H9 (cell line): ENCODE results near the gene PDCD1. TPM values are rescaled to one million over a fixed set of nuclear protein-coding genes. Genes with fewer than 3 reads are reported as not detected.
A peak's percentile ranks its signal among the peaks of the same experiment; 100 is the strongest.

ENCODE experiments used
- DNase-seq: peaks from one replicate; pipeline ENCODE4 v3.0.0-alpha.2; 2017
- H2AFZ ChIP-seq: one replicate; pipeline ENCODE4 v1.6.1; 2013; ENCODE audit warnings: mild to moderate bottlenecking, low read length, control low read depth, moderate library complexity
- H2AK5ac ChIP-seq: 2 replicates; pipeline ENCODE4 v1.6.1; 2013; ENCODE audit warnings: low read length, control low read depth, mixed read lengths; ENCODE audit not compliant: insufficient read length
- H2BK120ac ChIP-seq: one replicate; pipeline ENCODE4 v1.6.1; 2013; ENCODE audit warnings: low read depth, mild to moderate bottlenecking, low read length, control low read depth, inconsistent platforms; ENCODE audit not compliant: poor library complexity, severe bottlenecking
- H2BK12ac ChIP-seq: 2 replicates; pipeline ENCODE4 v1.6.1; 2013; ENCODE audit warnings: low read length, control low read depth, mixed read lengths, low read depth; ENCODE audit not compliant: insufficient read length
- H2BK15ac ChIP-seq: 2 replicates; pipeline ENCODE4 v1.6.1; 2013; ENCODE audit warnings: low read depth, low read length, control low read depth
- H2BK20ac ChIP-seq: one replicate; pipeline ENCODE4 v1.6.1; 2013; ENCODE audit warnings: low read depth, mild to moderate bottlenecking, low read length, control low read depth, inconsistent platforms; ENCODE audit not compliant: poor library complexity, severe bottlenecking
- H2BK5ac ChIP-seq: 2 replicates; pipeline ENCODE4 v1.6.1; 2013; ENCODE audit warnings: low read length, control low read depth, mixed read lengths; ENCODE audit not compliant: insufficient read length
- H3K14ac ChIP-seq: 2 replicates; pipeline ENCODE4 v1.6.1; 2013; ENCODE audit warnings: low read length, control low read depth; ENCODE audit not compliant: insufficient read depth
- H3K18ac ChIP-seq: 2 replicates; pipeline ENCODE4 v1.6.1; 2013; ENCODE audit warnings: low read depth, mild to moderate bottlenecking, mixed read lengths, low read length, control low read depth; ENCODE audit not compliant: insufficient read length
- H3K23ac ChIP-seq: 2 replicates; pipeline ENCODE4 v1.6.1; 2013; ENCODE audit warnings: low read length, control low read depth, mixed read lengths, low read depth; ENCODE audit not compliant: insufficient read length
- H3K23me2 ChIP-seq: 2 replicates; pipeline ENCODE4 v1.6.1; 2013; ENCODE audit warnings: low read depth, mild to moderate bottlenecking, mixed read lengths, low read length, control low read depth; ENCODE audit not compliant: insufficient read length, poor library complexity, severe bottlenecking
- H3K27ac ChIP-seq: 2 replicates; pipeline ENCODE4 v1.5.1; 2013; ENCODE audit warnings: low read length, control low read depth, mixed read lengths, low read depth; ENCODE audit not compliant: insufficient read length
- H3K27me3 ChIP-seq: 2 replicates; pipeline ENCODE4 v1.6.1; 2013; ENCODE audit warnings: low read length, control low read depth, inconsistent platforms; ENCODE audit not compliant: insufficient read depth
- H3K4ac ChIP-seq: 2 replicates; pipeline ENCODE4 v1.6.1; 2013; ENCODE audit warnings: low read depth, mild to moderate bottlenecking, control low read depth, inconsistent platforms, low read length, moderate library complexity
- H3K4me1 ChIP-seq: 2 replicates; pipeline ENCODE4 v1.6.1; 2013; ENCODE audit warnings: low read length, control low read depth, inconsistent platforms; ENCODE audit not compliant: insufficient read depth
- H3K4me2 ChIP-seq: 2 replicates; pipeline ENCODE4 v1.6.1; 2013; ENCODE audit warnings: low read length, control low read depth, mixed read lengths; ENCODE audit not compliant: insufficient read length, insufficient read depth
- H3K56ac ChIP-seq: 2 replicates; pipeline ENCODE4 v1.6.1; 2013; ENCODE audit warnings: low read depth, mild to moderate bottlenecking, mixed read lengths, low read length, control low read depth; ENCODE audit not compliant: insufficient read length
- H3K79me1 ChIP-seq: 2 replicates; pipeline ENCODE4 v1.6.1; 2013; ENCODE audit warnings: low read depth, mild to moderate bottlenecking, moderate library complexity, low read length, control low read depth, inconsistent platforms; ENCODE audit not compliant: insufficient read depth, poor library complexity, severe bottlenecking
- H3K79me2 ChIP-seq: 2 replicates; pipeline ENCODE4 v1.6.1; 2013; ENCODE audit warnings: low read length, control low read depth, inconsistent platforms; ENCODE audit not compliant: insufficient read depth
- H3K9ac ChIP-seq: 2 replicates; pipeline ENCODE4 v1.6.1; 2013; ENCODE audit warnings: low read length, control low read depth, mixed read lengths; ENCODE audit not compliant: insufficient read length; ENCODE audit errors: extremely low read depth
- H3K9me3 ChIP-seq: one replicate; pipeline ENCODE4 v1.6.1; 2013; ENCODE audit warnings: low read depth, low read length, inconsistent platforms; ENCODE audit not compliant: control insufficient read depth
- H3T11ph ChIP-seq: one replicate; pipeline ENCODE4 v1.6.1; 2013; ENCODE audit warnings: mild to moderate bottlenecking, low read length, control low read depth, inconsistent platforms
- H4K20me1 ChIP-seq: one replicate; pipeline ENCODE4 v1.6.1; 2013; ENCODE audit not compliant: control insufficient read depth, insufficient read length, insufficient read depth
- H4K5ac ChIP-seq: 2 replicates; pipeline ENCODE4 v1.6.1; 2013; ENCODE audit warnings: low read depth, mild to moderate bottlenecking, mixed read lengths, low read length, control low read depth; ENCODE audit not compliant: insufficient read length
- H4K8ac ChIP-seq: replicated peaks from 2 replicates; pipeline ENCODE4 v1.6.1; 2013; ENCODE audit warnings: low read length, control low read depth, mixed read lengths, low read depth; ENCODE audit not compliant: insufficient read length
- H4K91ac ChIP-seq: 2 replicates; pipeline ENCODE4 v1.6.1; 2013; ENCODE audit warnings: low read depth, mild to moderate bottlenecking, moderate library complexity, mixed read lengths, low read length, control low read depth; ENCODE audit not compliant: insufficient read length
- H3K27ac Mint-ChIP-seq, 3 experiments: 2 replicates in 2 of 3; 3 replicates in 1 of 3; pipeline ENCODE4 v1.8.0; 2020 to 2021; ENCODE audit warnings: mixed read lengths in 3 of 3, mild to moderate bottlenecking in 1 of 3, moderate library complexity in 1 of 3
- H3K27me3 Mint-ChIP-seq: 2 replicates; pipeline ENCODE4 v1.8.0; 2021; ENCODE audit warnings: low read depth, mild to moderate bottlenecking, moderate library complexity, mixed read lengths
- H3K36me3 Mint-ChIP-seq, 3 experiments: 2 replicates in 2 of 3; 3 replicates in 1 of 3; pipeline ENCODE4 v1.8.0; 2020 to 2021; ENCODE audit warnings: low read depth in 3 of 3, mixed read lengths in 3 of 3; ENCODE audit not compliant: insufficient read depth in 1 of 3
- H3K4me1 Mint-ChIP-seq, 2 experiments: 2 replicates each; pipeline ENCODE4 v1.8.0; 2020; ENCODE audit warnings: mixed read lengths in 2 of 2
- H3K4me3 Mint-ChIP-seq, 2 experiments: 2 replicates in 1 of 2; 3 replicates in 1 of 2; pipeline ENCODE4 v1.8.0; 2020 to 2021; ENCODE audit warnings: mild to moderate bottlenecking in 2 of 2, mixed read lengths in 2 of 2, moderate library complexity in 1 of 2
- H3K9me3 Mint-ChIP-seq, 2 experiments: 2 replicates in 1 of 2; 3 replicates in 1 of 2; pipeline ENCODE4 v1.8.0; 2020; ENCODE audit warnings: mild to moderate bottlenecking in 2 of 2, mixed read lengths in 2 of 2, moderate library complexity in 1 of 2
- WGBS: extraction: QIAGEN DNeasy Blood & Tissue Kit; methylation state at CpG from one replicate; pipeline ENCODE4 v1.1.7; 2013; ENCODE audit warnings: missing lambda C conversion rate, low lambda C conversion rate, mixed read lengths; ENCODE audit not compliant: insufficient read length; ENCODE audit errors: extremely low coverage; 5-methylcytosine and 5-hydroxymethylcytosine counted together
- total RNA-seq: library from RNA; stranded (reverse); gene quantifications from 2 replicates; pipeline ENCODE4 v1.2.1, GENCODE V29; 2021
- TF ChIP-seq, protein P1 (sequence below): fragments of 200-600 bp; sonication (generic); conservative IDR thresholded peaks from 3 replicates; pipeline ENCODE4 v1.8.0; 2021; ENCODE audit warnings: antibody characterized with exemption, mild to moderate bottlenecking

The PDCD1 gene
- total RNA-seq, 1 experiment from 2014 or later: 1.6 TPM

DNA sequence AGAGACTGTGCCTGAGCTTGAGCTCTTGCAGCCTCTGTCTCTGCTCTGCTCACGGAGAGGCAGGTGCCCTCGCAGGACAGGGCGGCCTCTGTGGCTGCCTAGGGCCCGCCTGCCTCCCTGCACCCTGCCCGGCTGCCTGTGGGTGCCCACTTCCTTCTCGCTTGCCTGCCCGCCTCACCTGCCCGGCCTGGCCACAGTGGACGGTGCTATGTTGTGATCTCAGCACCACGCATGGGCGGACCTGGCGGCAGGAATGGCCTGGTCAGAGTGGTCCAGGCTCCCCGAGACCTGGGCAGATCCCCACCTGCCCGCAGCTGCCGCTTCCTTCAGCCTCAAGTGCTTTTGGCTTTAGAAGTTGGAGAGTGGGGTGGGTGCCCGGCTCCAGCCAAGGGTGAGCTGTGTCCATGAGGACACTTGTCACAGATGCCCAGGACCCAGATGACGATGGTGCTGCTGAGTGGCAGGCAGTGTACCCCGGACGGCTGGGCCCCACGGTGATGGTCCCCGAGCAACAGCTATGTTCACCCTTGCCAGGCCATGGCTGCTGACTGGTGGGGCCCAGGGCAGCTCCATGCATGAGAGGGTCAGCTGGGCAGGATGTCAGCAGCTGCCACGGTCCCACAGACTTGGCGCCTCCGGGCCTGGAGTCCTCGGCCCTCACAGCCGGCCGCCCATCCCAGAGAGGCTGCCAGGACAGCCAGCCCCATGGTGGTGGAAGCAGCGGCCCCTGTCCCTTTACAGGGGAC lies 36.2 kb upstream of the PDCD1 start:
- no peaks in the 10 kb centered on the region for H3K79me2 ChIP-seq
- no peak overlapping the region for H2AFZ ChIP-seq
- no peak overlapping the region for H3K56ac ChIP-seq
- no peak overlapping the region for H3K27ac ChIP-seq
- Mint-ChIP-seq H3K27me3 (peaks cover 2% of the 10 kb centered on the region; the same call in 1 of the 2 replicates), H3K9me3 (no peaks in the 10 kb centered on the region; a peak in 1 of 5 replicates), H3K4me1 (peaks cover 22 to 36% of the 10 kb centered on the region in 2 experiments), H3K27ac (no peak overlapping the region), H3K36me3 (peaks cover 0 to 7% (median under 1%) of the 10 kb centered on the region in 3 experiments; a peak in 3 of 7 replicates), H3K4me3 (no peak overlapping the region)
- no peak overlapping the region for H3T11ph ChIP-seq
- H4K5ac ChIP-seq: no peak overlapping the region
- TF ChIP-seq, protein P1, sequence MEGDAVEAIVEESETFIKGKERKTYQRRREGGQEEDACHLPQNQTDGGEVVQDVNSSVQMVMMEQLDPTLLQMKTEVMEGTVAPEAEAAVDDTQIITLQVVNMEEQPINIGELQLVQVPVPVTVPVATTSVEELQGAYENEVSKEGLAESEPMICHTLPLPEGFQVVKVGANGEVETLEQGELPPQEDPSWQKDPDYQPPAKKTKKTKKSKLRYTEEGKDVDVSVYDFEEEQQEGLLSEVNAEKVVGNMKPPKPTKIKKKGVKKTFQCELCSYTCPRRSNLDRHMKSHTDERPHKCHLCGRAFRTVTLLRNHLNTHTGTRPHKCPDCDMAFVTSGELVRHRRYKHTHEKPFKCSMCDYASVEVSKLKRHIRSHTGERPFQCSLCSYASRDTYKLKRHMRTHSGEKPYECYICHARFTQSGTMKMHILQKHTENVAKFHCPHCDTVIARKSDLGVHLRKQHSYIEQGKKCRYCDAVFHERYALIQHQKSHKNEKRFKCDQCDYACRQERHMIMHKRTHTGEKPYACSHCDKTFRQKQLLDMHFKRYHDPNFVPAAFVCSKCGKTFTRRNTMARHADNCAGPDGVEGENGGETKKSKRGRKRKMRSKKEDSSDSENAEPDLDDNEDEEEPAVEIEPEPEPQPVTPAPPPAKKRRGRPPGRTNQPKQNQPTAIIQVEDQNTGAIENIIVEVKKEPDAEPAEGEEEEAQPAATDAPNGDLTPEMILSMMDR: no peak
- H3K4me1 ChIP-seq: no peaks in the 10 kb centered on the region; the same call in 1 of the 2 replicates
- H3K23ac ChIP-seq: no peak overlapping the region
- H2AK5ac ChIP-seq: no peak overlapping the region
- no peak overlapping the region for H3K18ac ChIP-seq
- no peak overlapping the region for H2BK120ac ChIP-seq
- H3K14ac ChIP-seq: no peak overlapping the region; the same call in 1 of the 2 replicates
- no peak overlapping the region for H3K4ac ChIP-seq
- H2BK20ac ChIP-seq: no peak overlapping the region
- peaks cover 4% of the 10 kb centered on the region for H3K23me2 ChIP-seq
- H2BK5ac ChIP-seq: no peak overlapping the region
- no peak overlapping the region for H4K8ac ChIP-seq
- H3K9ac ChIP-seq: no peak overlapping the region
- H3K79me1 ChIP-seq: no peaks in the 10 kb centered on the region
- H3K4me2 ChIP-seq: no peak overlapping the region
- no CpG with 5 or more reads among the region's 28 CpGs for WGBS
- no peak overlapping the region for H2BK12ac ChIP-seq
- H4K20me1 ChIP-seq: no peaks in the 10 kb centered on the region
- H3K9me3 ChIP-seq: no peaks in the 10 kb centered on the region
- no peak overlapping the region for H2BK15ac ChIP-seq
- DNase-seq: peak; percentile 31
- no peak overlapping the region for H4K91ac ChIP-seq
- H3K27me3 ChIP-seq: no peaks in the 10 kb centered on the region
